Coronary artery (tissue), 2 donors: ENCODE data around the gene HID1.

Experiments
- DNase-seq: peaks from one replicate; pipeline ENCODE4 v3.0.0-alpha.2; 2017; ENCODE audit warnings: low spot score
- H3K27ac ChIP-seq, 2 donors: fragments of 200-600 bp; sonication (generic); one replicate each; pipeline ENCODE4 v1.5.1; 2016 to 2019
- H3K4me3 ChIP-seq: fragments of 200-600 bp; sonication (generic); 2 replicates; pipeline ENCODE4 v1.5.1; 2016; ENCODE audit warnings: mild to moderate bottlenecking, moderate library complexity
- CTCF ChIP-seq: fragments of 200-600 bp; sonication (generic); IDR thresholded peaks from one replicate; pipeline ENCODE4 v1.5.1; 2019; ENCODE audit warnings: antibody characterized with exemption

HID1 gene

GRCh38 chr17:74998783-74999182, 26.2 kb upstream of the HID1 start:
- Histone ChIP-seq H3K27ac (no peak overlapping the region), H3K4me3 (no peak overlapping the region)
- DNase-seq: no peak
- no peak for TF ChIP-seq CTCF

DNA sequence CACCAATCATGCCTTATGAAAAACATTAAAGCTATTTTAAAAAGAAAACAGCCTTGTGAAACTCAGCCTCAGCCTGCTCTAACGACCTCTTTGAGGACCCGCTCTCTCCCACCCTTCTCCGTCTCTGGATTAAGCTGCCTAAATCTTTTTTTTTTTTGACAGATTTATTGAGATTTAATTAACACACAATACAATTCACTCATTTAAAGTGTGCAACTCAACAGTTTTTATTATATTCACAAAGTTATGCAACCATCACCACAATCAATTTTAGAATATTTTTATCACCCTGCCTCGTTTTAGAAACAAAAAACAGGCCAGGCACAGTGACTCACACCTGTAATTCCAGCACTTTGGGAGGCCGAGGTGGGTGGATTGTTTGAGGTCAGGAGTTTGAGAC, 23.3 kb upstream of the HID1 start:
- Histone ChIP-seq H3K4me3 (no peak overlapping the region), H3K27ac (no peak overlapping the region)
- TF ChIP-seq CTCF: no peak
- no peak for DNase-seq

DNA sequence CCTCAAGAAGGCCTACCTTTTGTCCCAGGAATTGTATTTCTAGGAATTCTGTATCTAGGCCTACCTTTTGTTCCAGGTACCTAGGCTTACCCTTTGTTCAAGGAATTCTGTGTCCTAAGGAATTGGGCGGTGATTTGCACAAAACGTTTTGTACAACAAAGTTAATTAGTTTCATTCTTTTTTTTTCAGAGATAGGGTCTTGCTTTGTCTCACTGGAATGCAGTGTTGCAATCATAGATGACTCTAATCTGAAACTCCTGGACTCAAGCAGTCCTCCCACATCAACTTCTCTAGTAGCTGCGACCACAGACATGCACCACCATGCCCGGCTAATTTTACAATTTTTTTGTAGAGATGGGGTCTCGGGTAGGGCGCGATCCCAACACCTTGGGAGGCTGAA, 21.9 kb upstream of the HID1 start:
- Histone ChIP-seq H3K27ac (no peak overlapping the region), H3K4me3 (no peak overlapping the region)
- TF ChIP-seq CTCF: no peak
- no peak for DNase-seq

DNA sequence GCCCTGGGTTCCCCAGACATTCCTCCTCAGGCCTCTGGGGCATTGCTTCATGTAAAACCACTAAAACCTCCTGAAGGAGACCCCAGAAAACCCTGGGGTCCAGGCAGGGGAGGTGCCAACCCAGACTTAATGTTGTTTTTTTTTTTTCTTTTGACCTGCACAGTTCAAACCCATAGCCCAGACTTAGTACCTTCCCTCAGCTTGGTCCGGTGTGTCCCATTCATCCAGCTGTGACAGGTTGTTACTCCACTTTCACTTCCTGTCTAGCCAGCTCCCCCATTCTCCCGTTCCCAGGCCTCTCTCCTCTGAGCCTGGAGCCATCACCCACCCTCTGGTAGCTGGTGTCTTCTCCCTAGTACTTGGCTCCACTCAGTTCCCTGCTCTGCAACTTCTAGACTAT, 19.7 kb upstream of the HID1 start:
- no peak overlapping the region for H3K27ac ChIP-seq
- no peak overlapping the region for H3K4me3 ChIP-seq
- TF ChIP-seq CTCF: no peak
- DNase-seq: no peak

DNA sequence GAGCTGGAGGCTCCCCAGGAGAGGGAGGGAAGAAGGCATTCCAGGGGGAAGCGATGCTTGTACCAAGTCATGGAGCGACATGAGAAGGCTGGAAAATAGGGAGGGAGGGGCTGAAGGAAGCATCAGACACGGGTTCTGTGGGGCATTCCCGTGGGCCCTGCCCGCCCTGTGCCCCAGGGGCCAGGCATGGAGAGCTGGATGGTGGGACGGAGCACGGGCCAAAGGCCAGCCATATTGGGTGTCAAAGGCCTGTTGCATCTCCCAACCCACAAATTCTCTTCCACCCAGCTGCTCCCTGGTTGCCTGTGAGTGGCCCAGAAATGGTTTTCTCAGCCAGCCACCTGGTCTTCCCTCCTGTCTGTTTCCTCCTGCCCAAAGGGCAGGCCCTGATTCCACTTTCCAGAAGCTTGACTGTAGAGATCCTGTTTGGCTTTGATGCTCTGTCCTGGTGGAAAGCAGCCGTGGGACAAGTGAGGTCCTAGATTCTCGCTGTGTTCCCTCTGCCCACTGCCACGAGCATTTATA, 18.1 kb upstream of the HID1 start:
- TF ChIP-seq CTCF: no peak
- Histone ChIP-seq H3K4me3 (no peak overlapping the region), H3K27ac (no peak overlapping the region)
- no peak for DNase-seq

DNA sequence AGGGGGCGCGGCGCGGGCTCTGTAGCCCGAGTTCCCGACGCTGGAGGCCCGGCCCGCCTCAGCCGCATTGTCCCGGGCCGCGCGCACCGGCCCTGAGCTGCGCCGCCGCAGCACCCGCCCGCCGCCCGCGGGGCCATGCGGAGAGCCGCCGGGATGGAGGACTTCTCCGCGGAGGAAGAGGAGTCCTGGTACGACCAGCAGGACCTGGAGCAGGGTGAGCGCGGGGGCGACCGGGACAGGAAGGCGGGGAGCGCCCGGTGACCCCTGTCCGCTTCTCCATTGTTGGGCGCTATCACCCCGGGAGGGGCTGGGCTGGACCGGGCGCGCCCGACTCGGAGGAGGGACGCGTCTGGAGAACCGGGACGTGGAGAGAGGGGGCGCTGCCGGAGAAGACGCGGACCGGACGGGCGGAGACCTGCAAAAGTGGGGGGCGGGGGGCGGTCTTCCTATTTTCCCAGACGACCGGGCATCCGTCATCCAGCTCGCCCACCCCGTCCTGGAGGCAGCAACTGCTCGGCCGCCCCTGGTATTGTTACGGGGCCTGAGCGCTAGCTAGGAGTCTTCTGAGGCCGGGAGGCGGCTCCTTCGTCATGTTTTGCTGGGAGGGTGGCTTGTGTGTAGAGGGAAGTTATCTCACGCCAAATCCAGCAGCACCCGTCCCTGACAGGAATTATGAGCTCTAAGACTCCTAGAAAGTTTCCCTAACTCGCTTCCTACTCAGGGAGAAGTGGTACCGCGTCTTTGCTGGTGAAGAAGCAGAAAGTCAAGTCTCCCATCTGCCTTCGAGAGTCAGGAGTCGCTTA, 15.6 kb upstream of the HID1 start:
- H3K27ac ChIP-seq: peak overlapping the region; percentile 93 to 98
- peak overlapping the region; percentile 96 for H3K4me3 ChIP-seq
- peak; percentile 91 for DNase-seq
- peak; percentile 38 for TF ChIP-seq CTCF

DNA sequence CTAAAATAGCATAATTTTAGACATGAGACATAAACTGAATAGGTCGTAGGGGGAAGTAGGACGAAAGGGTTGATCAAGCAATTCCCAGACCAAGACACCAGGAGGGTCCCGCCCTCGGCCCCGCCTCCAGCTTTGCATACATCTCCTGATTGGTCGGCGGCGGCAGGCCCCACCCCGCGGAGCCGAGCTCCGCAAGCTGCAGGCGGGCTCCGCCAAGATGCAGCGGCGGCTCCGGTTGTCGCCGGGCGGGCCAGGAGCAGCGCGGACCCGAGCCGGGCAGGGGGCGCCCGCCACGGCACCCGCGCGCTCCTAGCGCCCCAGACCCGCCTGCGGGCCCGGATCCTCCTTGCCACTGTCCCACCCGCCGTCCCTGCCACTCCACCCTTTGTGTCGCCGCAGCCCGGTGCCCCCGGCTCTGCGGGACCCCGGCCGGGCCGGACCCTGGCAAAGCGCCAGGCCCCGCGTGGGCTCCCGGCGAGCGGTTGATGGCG, 14.9 kb upstream of the HID1 start, which contains the start of gene CDR2L:
TSS of gene CDR2L (plus strand) at position 215 of the 491 bp plus-strand sequence. CDS start 412 bp downstream, outside the sequence.
- peak within 1 kb of the TSS; percentile 93 to 98 for H3K27ac ChIP-seq
- no peak for TF ChIP-seq CTCF
- H3K4me3 ChIP-seq: peak within 1 kb of the TSS; percentile 96
- DNase-seq: peak; percentile 95
